Measurements from ENCODE around the gene CXCL5.

GRCh38 chr4:73967866-73968265, 30.6 kb downstream of the CXCL5 start:
- TF ChIP-seq CTCF (IDR thresholded peaks at IDR 0.05) (no peak), POLR2A (IDR thresholded peaks at IDR 0.05) (no peak)

Measured in uterus (tissue), 2 donors.